Measurements from ENCODE around the gene VWA8.
"Not testable (repeated sequence)": the region's sequence is repeated elsewhere in the genome, so short reads cannot be mapped to it uniquely, and the experiment has no call there.

Gene VWA8

DNA sequence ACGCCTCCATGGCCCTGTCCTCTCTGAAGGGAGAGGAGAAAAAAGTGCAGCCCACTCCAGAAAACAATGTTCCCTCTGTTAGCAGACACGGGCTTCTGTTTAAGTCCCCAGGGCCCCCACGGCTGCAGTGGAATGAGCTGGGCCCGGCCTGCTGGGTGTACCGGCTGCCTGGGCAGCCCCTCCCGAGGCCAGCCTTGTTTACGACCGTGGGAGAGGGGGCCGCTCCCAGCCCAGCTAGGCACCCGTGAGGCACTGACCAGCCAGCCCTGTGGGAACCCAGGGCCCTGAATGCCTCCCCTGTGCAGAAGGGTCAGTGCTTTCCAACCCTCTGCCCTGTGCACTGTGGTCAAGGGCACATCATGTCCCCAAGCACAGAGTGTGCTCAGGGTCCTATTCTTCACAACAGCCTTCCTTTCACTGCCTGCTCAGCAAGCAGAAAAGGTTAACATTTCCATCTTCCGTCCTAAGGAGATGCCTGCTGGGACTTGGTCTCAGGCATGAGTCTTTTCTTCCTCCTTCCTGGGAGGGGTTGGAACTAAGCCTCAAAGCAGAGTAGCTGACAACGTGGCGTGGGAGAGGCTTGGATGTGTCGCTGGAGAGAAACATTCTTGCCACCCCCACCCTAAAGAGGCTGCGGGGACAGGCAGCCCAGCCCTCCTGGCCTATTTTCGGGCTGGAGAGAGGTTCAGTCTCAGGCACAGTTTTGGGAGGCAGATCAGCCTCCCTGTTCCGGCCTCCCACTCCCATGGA lies 413.5 kb downstream of the VWA8 start:
- DNase-seq (ENCODE audit: low read depth in 2 of 2) = peak in 1 of 2 donors; percentile 27
- no peak overlapping the region for H3K4me3 ChIP-seq (replicated peaks in 1 of 2; ENCODE audit: low read depth in 2 of 2, low read length in 2 of 2)
- TF ChIP-seq CTCF (IDR thresholded peaks at IDR 0.05; ENCODE audit: low read depth, low read length) = no peak

- DNase-seq (ENCODE audit: low read depth in 2 of 2) = peak in 1 of 2 donors; percentile 74
- no peak for TF ChIP-seq CTCF (IDR thresholded peaks at IDR 0.05; ENCODE audit: low read depth, low read length)
- no peak overlapping the region for H3K4me3 ChIP-seq (replicated peaks in 1 of 2; ENCODE audit: low read depth in 2 of 2, low read length in 2 of 2)
These were observed 414.3 kb downstream of the VWA8 start for GRCh38 chr13:41546372-41547190.

DNA sequence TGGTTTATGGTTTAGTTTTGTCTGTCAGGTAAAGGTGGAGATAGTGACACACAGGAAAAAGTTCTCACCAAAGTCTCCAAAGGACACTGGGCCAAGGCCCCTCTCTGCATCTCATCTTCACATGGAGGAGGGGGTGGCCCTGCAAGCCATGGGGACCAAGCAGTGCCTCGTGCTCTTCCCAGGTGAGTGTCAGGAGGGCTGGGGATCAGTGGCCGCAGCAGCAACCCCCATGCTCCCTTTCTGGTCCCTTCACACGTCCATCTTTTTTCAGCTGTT lies 415.5 kb downstream of the VWA8 start:
- H3K4me3 ChIP-seq (replicated peaks in 1 of 2; ENCODE audit: low read depth in 2 of 2, low read length in 2 of 2) = no peak overlapping the region
- DNase-seq (ENCODE audit: low read depth in 2 of 2) = no peak
- TF ChIP-seq CTCF (IDR thresholded peaks at IDR 0.05; ENCODE audit: low read depth, low read length) = no peak

GRCh38 chr13:41543664-41544300 lies 417.1 kb downstream of the VWA8 start:
- no peak for DNase-seq (ENCODE audit: low read depth in 2 of 2)
- TF ChIP-seq CTCF (IDR thresholded peaks at IDR 0.05; ENCODE audit: low read depth, low read length) = no peak

DNA sequence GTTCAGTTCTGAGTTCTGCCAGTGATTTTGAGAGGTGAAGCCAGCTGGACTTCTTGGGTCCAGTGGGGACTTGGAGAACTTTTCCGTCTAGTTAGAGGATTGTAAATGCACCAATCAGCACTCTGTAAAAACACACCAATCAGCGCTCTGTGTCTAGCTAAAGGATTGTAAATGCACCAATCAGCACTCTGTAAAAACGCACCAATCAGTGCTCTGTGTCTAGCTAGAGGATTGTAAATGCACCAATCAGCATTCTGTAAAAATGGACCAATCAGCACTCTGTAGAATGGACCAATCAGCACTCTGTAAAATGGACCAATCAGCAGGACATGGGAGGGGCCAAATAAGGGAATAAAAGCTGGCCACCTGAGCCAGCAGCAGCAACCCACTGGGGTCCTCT lies 418.1 kb downstream of the VWA8 start:
- H3K4me3 ChIP-seq (replicated peaks in 1 of 2; ENCODE audit: low read depth in 2 of 2, low read length in 2 of 2); DNase-seq (ENCODE audit: low read depth in 2 of 2): not testable (repeated sequence)

More at GRCh38 chr13:41543664-41544300, 417.1 kb downstream of the VWA8 start:
- H3K4me3 ChIP-seq (replicated peaks in 1 of 2; ENCODE audit: low read depth in 2 of 2, low read length in 2 of 2) = no peak overlapping the region

- no peak for TF ChIP-seq CTCF (IDR thresholded peaks at IDR 0.05; ENCODE audit: low read depth, low read length)
- DNase-seq (ENCODE audit: low read depth in 2 of 2) = no peak
- no peak overlapping the region for H3K4me3 ChIP-seq (replicated peaks in 1 of 2; ENCODE audit: low read depth in 2 of 2, low read length in 2 of 2)
These were observed 418.6 kb downstream of the VWA8 start for GRCh38 chr13:41542281-41542680.
